AG04449 (cell line): Measurements from ENCODE around the gene ANKRD65.

Source experiments
- CTCF ChIA-PET: fragments of 350-600 bp; formaldehyde crosslinking; extraction: SDS; loops from one replicate; lab custom pipeline; 2021; ENCODE audit warnings: antibody characterized with exemption; lab: Yijun Ruan, JAX
- POLR2A ChIA-PET: fragments of 400-600, 350-600 bp; formaldehyde crosslinking; extraction: SDS; loops from one replicate; lab custom pipeline; 2020; ENCODE audit warnings: antibody characterized with exemption, inconsistent platforms; lab: Yijun Ruan, JAX
- DNase-seq: peaks from one replicate; pipeline ENCODE4 v3.0.0-alpha.2; 2010; ENCODE audit warnings: low read depth, low spot score
- H3K4me3 ChIP-seq: 2 replicates; pipeline ENCODE4 v1.5.1; 2011; ENCODE audit warnings: low read depth, mild to moderate bottlenecking, control low read depth, low read length
- TF ChIP-seq, protein P1 (sequence below): IDR thresholded peaks from one replicate; pipeline ENCODE4 v1.5.1; 2011; ENCODE audit warnings: mild to moderate bottlenecking, moderate library complexity, low read length, control low read depth, inconsistent platforms; ENCODE audit not compliant: insufficient read depth; ENCODE audit errors: missing control alignments

Gene ANKRD65

DNA sequence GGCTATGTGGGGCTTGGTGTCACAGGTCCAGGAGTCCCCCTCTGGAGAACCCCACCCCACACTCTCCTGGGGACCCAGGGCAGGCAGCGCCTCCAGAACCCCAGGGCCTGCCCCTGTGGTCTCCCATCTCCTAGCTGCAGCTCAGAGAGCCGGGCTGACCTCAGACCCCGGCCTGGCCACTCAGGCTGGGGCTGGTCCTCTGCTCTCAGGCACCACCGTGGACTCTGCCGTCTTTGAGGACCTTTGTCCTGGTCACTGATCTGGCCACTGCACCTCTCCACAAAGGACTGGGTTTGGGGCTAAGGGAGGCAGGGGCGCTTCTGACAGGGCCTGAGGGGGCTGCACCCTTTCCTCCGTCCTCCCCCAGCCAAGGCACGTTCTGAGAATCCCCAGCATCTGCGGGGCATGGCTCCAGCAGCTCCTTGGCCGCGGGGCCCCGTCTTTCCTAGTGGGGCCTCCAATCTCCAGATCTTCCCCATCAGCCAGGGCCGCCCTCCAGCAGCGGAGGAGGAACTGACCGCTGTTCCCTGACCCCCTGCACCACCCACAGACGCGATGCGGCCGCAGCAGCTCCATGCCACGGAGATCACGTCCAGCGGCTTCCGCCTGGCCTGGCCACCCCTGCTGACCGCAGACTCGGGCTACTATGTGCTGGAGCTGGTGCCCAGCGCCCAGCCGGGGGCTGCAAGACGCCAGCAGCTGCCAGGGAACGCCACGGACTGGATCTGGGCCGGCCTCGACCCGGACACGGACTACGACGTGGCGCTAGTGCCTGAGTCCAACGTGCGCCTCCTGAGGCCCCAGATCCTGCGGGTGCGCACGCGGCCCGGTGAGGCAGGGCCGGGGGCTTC is 17.7 kb upstream of the ANKRD65 start:
- POLR2A ChIA-PET = no interaction called here
- no peak for DNase-seq
- TF ChIP-seq, protein P1, sequence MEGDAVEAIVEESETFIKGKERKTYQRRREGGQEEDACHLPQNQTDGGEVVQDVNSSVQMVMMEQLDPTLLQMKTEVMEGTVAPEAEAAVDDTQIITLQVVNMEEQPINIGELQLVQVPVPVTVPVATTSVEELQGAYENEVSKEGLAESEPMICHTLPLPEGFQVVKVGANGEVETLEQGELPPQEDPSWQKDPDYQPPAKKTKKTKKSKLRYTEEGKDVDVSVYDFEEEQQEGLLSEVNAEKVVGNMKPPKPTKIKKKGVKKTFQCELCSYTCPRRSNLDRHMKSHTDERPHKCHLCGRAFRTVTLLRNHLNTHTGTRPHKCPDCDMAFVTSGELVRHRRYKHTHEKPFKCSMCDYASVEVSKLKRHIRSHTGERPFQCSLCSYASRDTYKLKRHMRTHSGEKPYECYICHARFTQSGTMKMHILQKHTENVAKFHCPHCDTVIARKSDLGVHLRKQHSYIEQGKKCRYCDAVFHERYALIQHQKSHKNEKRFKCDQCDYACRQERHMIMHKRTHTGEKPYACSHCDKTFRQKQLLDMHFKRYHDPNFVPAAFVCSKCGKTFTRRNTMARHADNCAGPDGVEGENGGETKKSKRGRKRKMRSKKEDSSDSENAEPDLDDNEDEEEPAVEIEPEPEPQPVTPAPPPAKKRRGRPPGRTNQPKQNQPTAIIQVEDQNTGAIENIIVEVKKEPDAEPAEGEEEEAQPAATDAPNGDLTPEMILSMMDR = no peak
- CTCF ChIA-PET = interaction anchor here (1.1 to 4.8 kb wide), 4 partner anchors 9 to 90 kb away, joined by 3 to 22 read pairs (median 4); no protein-coding TSS in a partner anchor
- H3K4me3 ChIP-seq = no peak overlapping the region

DNA sequence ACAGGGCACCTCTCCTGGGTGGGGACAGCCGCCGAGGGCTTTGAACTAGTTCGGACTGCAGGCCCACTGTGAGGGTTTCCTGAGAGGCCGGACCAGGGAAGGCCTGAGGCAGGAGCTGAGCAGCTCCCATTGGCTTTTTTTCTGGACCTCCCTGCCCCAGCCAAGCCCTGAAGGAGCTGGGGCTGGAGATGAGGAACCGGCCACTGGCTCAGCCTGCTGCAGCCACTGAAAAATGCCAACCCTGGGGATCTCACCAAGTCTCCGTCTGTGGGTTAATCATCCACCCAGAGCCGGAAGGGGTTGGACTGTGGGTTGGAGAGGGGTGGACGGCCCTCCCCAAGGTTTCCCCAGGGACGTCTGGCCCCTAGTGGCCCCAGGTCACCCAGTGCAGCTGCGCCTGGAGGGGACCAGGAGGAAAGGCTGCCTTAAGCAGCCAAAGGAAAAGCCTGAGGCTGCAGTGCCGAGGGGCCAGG is 16.9 kb upstream of the ANKRD65 start:
- H3K4me3 ChIP-seq = no peak overlapping the region
- TF ChIP-seq, protein P1 = no peak
- POLR2A ChIA-PET = no interaction called here
- no peak for DNase-seq
- CTCF ChIA-PET = interaction anchor here (1.2 to 1.4 kb wide), 2 partner anchors 20 to 89 kb away, joined by 3 to 4 read pairs; no protein-coding TSS in a partner anchor

DNA sequence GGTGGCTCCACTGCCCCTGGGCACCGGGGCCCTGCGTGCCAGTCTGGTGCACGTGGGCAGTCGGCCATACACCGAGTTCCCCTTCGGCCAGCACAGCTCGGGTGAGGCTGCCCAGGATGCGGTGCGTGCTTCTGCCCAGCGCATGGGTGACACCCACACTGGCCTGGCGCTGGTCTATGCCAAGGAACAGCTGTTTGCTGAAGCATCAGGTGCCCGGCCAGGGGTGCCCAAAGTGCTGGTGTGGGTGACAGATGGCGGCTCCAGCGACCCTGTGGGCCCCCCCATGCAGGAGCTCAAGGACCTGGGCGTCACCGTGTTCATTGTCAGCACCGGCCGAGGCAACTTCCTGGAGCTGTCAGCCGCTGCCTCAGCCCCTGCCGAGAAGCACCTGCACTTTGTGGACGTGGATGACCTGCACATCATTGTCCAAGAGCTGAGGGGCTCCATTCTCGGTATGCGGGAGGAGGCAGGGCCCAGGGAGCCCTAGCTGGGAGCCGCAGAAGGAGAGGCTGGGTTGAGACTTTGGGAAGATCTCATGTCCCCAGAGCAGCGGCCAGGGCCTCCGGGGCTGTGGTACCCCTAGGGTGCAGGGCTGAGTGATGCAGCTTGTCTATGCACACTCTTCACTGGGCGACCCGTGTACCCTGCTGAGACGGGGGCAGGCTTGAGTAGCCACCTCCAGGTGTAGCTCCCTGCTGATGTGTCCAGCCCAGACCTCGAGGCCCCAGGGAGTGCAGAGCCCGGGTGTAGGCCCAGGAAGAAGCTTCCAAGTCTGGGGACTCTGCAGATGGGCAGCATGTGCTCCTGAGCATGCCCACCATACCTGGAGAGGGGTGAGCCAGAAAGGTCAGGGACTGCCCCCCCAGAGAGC is 16.2 kb upstream of the ANKRD65 start:
- ChIA-PET CTCF (interaction anchor here (1.4 kb wide), 1 partner anchor 21 kb away, joined by 4 read pairs; no protein-coding TSS in a partner anchor), POLR2A (no interaction called here)
- DNase-seq = no peak
- H3K4me3 ChIP-seq = no peak overlapping the region
- TF ChIP-seq, protein P1 = no peak

DNA sequence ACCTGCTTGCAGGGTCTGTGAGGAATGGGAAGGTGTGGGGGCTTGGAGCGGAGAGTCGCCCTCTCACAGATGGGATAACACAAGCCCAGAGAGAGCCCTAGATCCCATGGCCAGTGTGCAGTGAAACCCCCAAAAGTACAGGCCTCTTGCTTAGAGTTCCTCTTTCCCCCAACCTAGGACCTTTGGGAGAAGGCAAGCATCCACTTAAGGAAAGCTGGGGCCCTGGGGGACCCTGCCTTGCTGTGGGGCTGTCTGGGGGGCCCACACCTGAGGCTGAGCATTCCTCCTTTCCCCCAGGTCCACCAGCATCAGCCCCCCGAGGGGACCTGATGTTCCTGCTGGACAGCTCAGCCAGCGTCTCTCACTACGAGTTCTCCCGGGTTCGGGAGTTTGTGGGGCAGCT is 15.6 kb upstream of the ANKRD65 start:
- POLR2A ChIA-PET = no interaction called here
- CTCF ChIA-PET = no interaction called here
- TF ChIP-seq, protein P1 = no peak
- no peak for DNase-seq
- H3K4me3 ChIP-seq = peak overlapping the region; percentile 53; the same call in 1 of the 2 replicates

DNA sequence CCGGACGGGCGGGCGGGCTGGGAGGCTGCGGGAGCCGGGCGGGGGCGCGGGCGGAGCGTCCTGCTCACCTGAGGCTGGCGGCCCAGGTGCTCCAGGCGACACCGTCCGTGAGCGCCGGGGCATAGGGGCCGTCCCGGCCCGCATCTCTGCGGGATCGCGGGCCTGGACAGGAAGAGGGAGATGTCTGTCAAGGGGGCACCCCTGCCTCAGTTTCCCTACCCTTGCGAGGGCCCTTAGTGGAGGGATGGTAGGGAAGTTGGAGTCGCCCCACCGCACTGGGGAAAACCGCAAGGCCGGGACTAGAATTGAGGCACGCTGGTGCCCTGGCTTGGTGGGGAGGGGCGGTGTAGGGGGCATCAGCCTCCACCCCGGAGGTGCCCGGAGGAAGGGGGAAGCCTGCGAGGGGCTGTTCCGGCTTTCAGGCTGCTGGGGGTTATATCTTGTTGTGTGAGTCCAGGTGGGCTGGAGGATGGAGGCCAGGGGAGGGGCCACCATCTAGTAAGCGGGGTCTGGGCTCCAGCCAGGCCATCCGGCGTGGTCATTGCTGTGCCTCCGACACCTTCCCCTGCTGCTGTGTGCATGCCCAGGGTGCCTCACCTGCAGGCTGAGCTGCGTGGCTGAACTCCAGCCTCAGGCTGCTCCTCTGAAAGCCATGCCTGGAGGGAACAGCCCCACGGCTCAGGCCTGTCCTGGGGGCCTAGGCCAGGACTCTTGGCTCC is 15.0 kb upstream of the ANKRD65 start:
- ChIA-PET CTCF (no interaction called here), POLR2A (no interaction called here)
- DNase-seq = no peak
- H3K4me3 ChIP-seq = peak overlapping the region; percentile 53
- TF ChIP-seq, protein P1 = no peak
